NCI-H128 (cell line): ENCODE results near the gene CHCHD3.

Source experiments
- DNase-seq: peaks from one replicate; lab custom pipeline; 2025; ENCODE audit not compliant: unreplicated experiment; lab: John Stamatoyannopoulos, UW

CHCHD3 gene

GRCh38 chr7:132871419-132871818 lies 210.5 kb downstream of the CHCHD3 start:
- DNase-seq = no peak

- DNase-seq = no peak
These were observed 212.6 kb downstream of the CHCHD3 start for GRCh38 chr7:132869166-132869861.

- no peak for DNase-seq
These were observed 215.3 kb downstream of the CHCHD3 start for GRCh38 chr7:132866551-132866950.

- no peak for DNase-seq
These were observed 215.8 kb downstream of the CHCHD3 start for GRCh38 chr7:132866144-132866531.

- DNase-seq = no peak
These were observed 216.3 kb downstream of the CHCHD3 start for GRCh38 chr7:132865366-132866143.

GRCh38 chr7:132861940-132862554 lies 219.8 kb downstream of the CHCHD3 start:
- DNase-seq = no peak

GRCh38 chr7:132861424-132861823 lies 220.5 kb downstream of the CHCHD3 start:
- DNase-seq = no peak

- no peak for DNase-seq
These were observed 222.7 kb downstream of the CHCHD3 start for GRCh38 chr7:132859199-132859598.

GRCh38 chr7:132858760-132859159 lies 223.1 kb downstream of the CHCHD3 start:
- DNase-seq = no peak

GRCh38 chr7:132858251-132858650 lies 223.6 kb downstream of the CHCHD3 start:
- DNase-seq = no peak

GRCh38 chr7:132857703-132858102 lies 224.2 kb downstream of the CHCHD3 start:
- DNase-seq = no peak

- no peak for DNase-seq
These were observed 224.9 kb downstream of the CHCHD3 start for GRCh38 chr7:132857031-132857430.

- no peak for DNase-seq
These were observed 225.5 kb downstream of the CHCHD3 start for GRCh38 chr7:132856416-132856815.

GRCh38 chr7:132855901-132856300 lies 226.0 kb downstream of the CHCHD3 start:
- no peak for DNase-seq

- DNase-seq = no peak
These were observed 227.7 kb downstream of the CHCHD3 start for GRCh38 chr7:132854238-132854637.

GRCh38 chr7:132847376-132847775 lies 234.5 kb downstream of the CHCHD3 start:
- no peak for DNase-seq

GRCh38 chr7:132846086-132846485 lies 235.8 kb downstream of the CHCHD3 start:
- no peak for DNase-seq

GRCh38 chr7:132842478-132842877 lies 239.4 kb downstream of the CHCHD3 start:
- DNase-seq = no peak

GRCh38 chr7:132840199-132840598 lies 241.7 kb downstream of the CHCHD3 start:
- no peak for DNase-seq

- DNase-seq = no peak
These were observed 243.6 kb downstream of the CHCHD3 start for GRCh38 chr7:132838313-132838712.

- DNase-seq = no peak
These were observed 244.4 kb downstream of the CHCHD3 start for GRCh38 chr7:132837529-132837928.

GRCh38 chr7:132836746-132837145 lies 245.1 kb downstream of the CHCHD3 start:
- no peak for DNase-seq
